ENCODE measurements around the gene NFATC2. TPM values are rescaled to one million over a fixed set of nuclear protein-coding genes. Genes with fewer than 3 reads are reported as not detected.

NFATC2 gene
- total RNA-seq, 1 donor from 2014 or later, result 3.9 TPM

DNA sequence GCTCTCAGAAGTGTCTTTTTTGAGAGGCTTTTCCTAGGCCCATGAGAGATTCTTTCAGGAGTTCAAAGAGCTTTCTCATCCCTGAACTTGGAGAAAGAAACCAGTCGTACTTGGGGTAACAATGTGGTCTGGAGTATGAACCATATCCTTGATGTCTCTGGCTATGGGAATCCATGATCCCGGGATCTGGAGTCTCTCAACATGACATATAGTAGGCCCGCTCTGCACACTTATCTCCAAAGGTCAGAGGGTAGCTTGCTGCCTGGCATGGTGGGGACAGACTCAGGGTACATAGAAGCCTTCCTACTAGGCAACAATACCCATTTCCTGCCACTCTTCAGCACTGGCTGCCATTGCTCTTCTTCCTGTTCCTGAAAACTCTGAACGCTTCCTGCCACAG lies 42.2 kb upstream of the NFATC2 start:
- peaks cover 17% of the 10 kb centered on the region for H3K4me1 Mint-ChIP-seq (ENCODE audit: low read depth, unreplicated experiment)
- Histone ChIP-seq H3K4me1 (ENCODE audit: insufficient read depth, low read length) (peaks cover 8% of the 10 kb centered on the region), H3K36me3 (ENCODE audit: insufficient read depth, low read length) (no peaks in the 10 kb centered on the region), H3K27me3 (ENCODE audit: insufficient read depth, low read length) (no peaks in the 10 kb centered on the region), H4K20me1 (ENCODE audit: insufficient read depth, low read length) (no peaks in the 10 kb centered on the region), H3K4me2 (ENCODE audit: low read length) (no peak overlapping the region), H3K79me2 (ENCODE audit: insufficient read depth, low read length) (no peaks in the 10 kb centered on the region), H3K27ac (ENCODE audit: low read depth, low read length) (no peak overlapping the region), H3K4me3 (ENCODE audit: insufficient read depth, low read depth, low read length) (no peak overlapping the region), H3K9me3 (ENCODE audit: insufficient read depth, low read depth, low read length) (no peaks in the 10 kb centered on the region), H3K9ac (ENCODE audit: low read length) (no peak overlapping the region), H2AFZ (ENCODE audit: low read depth, low read length) (no peak overlapping the region)
- FAIRE-seq, result no peak
- no peak overlapping the region for H3K27ac Mint-ChIP-seq (ENCODE audit: unreplicated experiment)
- H3K4me3 Mint-ChIP-seq (ENCODE audit: unreplicated experiment), result no peak overlapping the region
- no peak for DNase-seq (ENCODE audit: low read depth)
- H3K9me3 Mint-ChIP-seq (ENCODE audit: unreplicated experiment), result peaks cover 2% of the 10 kb centered on the region
- H3K27me3 Mint-ChIP-seq (ENCODE audit: low read depth, unreplicated experiment), result no peaks in the 10 kb centered on the region
- no peaks in the 10 kb centered on the region for H3K36me3 Mint-ChIP-seq (ENCODE audit: low read depth, unreplicated experiment)
- TF ChIP-seq, protein P1, sequence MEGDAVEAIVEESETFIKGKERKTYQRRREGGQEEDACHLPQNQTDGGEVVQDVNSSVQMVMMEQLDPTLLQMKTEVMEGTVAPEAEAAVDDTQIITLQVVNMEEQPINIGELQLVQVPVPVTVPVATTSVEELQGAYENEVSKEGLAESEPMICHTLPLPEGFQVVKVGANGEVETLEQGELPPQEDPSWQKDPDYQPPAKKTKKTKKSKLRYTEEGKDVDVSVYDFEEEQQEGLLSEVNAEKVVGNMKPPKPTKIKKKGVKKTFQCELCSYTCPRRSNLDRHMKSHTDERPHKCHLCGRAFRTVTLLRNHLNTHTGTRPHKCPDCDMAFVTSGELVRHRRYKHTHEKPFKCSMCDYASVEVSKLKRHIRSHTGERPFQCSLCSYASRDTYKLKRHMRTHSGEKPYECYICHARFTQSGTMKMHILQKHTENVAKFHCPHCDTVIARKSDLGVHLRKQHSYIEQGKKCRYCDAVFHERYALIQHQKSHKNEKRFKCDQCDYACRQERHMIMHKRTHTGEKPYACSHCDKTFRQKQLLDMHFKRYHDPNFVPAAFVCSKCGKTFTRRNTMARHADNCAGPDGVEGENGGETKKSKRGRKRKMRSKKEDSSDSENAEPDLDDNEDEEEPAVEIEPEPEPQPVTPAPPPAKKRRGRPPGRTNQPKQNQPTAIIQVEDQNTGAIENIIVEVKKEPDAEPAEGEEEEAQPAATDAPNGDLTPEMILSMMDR (IDR thresholded peaks at IDR 0.05; ENCODE audit: insufficient read depth, low read depth, low read length), result no peak
- no peak for TF ChIP-seq EZH2 (IDR thresholded peaks at IDR 0.05; ENCODE audit: insufficient read depth, low read length)

DNA sequence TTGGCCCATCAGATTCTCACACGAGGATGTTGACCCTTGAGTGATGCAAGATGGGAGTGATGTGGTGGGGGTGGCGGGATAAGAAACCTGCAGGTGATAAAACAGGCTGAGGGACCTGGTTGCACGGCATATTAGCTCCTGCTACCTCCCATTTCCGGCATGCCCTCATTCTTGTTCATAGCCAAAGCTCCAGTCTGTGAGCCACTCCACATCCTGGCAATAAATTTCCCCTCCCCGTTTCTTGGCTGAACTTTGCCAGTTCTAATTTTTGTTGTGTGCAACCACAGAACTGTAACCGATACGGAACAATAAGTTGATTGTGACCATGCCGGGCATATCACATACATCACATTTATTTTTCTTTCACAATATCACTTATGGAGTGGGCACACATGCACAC lies 41.6 kb upstream of the NFATC2 start:
- Histone ChIP-seq H3K36me3 (ENCODE audit: insufficient read depth, low read length) (no peaks in the 10 kb centered on the region), H3K9me3 (ENCODE audit: insufficient read depth, low read depth, low read length) (no peaks in the 10 kb centered on the region), H3K27me3 (ENCODE audit: insufficient read depth, low read length) (no peaks in the 10 kb centered on the region), H2AFZ (ENCODE audit: low read depth, low read length) (no peak overlapping the region), H3K79me2 (ENCODE audit: insufficient read depth, low read length) (no peaks in the 10 kb centered on the region), H3K9ac (ENCODE audit: low read length) (no peak overlapping the region), H3K4me3 (ENCODE audit: insufficient read depth, low read depth, low read length) (no peak overlapping the region), H3K27ac (ENCODE audit: low read depth, low read length) (no peak overlapping the region), H4K20me1 (ENCODE audit: insufficient read depth, low read length) (no peaks in the 10 kb centered on the region), H3K4me2 (ENCODE audit: low read length) (no peak overlapping the region), H3K4me1 (ENCODE audit: insufficient read depth, low read length) (peaks cover 14% of the 10 kb centered on the region)
- Mint-ChIP-seq H3K4me3 (ENCODE audit: unreplicated experiment) (no peak overlapping the region), H3K27me3 (ENCODE audit: low read depth, unreplicated experiment) (no peaks in the 10 kb centered on the region), H3K9me3 (ENCODE audit: unreplicated experiment) (peaks cover 2% of the 10 kb centered on the region), H3K36me3 (ENCODE audit: low read depth, unreplicated experiment) (no peaks in the 10 kb centered on the region), H3K4me1 (ENCODE audit: low read depth, unreplicated experiment) (peaks cover 21% of the 10 kb centered on the region), H3K27ac (ENCODE audit: unreplicated experiment) (no peak overlapping the region)
- FAIRE-seq, result no peak
- no peak for DNase-seq (ENCODE audit: low read depth)
- TF ChIP-seq, protein P1 (IDR thresholded peaks at IDR 0.05; ENCODE audit: insufficient read depth, low read depth, low read length), result no peak

DNA sequence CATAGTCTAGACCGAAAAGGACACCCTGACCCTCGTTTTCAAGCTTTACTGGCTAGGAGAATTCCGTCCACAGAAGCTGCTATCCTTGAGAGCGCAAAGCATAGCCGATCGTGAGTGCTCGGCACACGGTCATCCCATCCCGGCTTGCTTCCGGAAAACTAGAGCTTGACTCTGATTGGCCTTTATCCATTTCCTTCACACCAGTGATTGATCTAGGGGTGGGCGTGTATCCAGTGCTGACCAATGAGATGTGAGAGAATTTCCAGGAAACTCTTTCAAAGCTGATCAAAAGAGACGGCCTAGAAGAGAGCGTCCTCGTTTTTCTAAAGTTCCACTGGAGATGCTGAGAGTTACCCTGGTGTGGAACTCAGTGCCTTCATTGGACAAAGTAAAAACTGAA lies 41.0 kb upstream of the NFATC2 start:
- H2AFZ ChIP-seq (ENCODE audit: low read depth, low read length), result no peak overlapping the region
- H3K27me3 Mint-ChIP-seq (ENCODE audit: low read depth, unreplicated experiment), result no peaks in the 10 kb centered on the region
- no peaks in the 10 kb centered on the region for H3K36me3 Mint-ChIP-seq (ENCODE audit: low read depth, unreplicated experiment)
- H3K4me3 ChIP-seq (ENCODE audit: insufficient read depth, low read depth, low read length), result no peak overlapping the region
- H3K27ac Mint-ChIP-seq (ENCODE audit: unreplicated experiment), result no peak overlapping the region
- no peaks in the 10 kb centered on the region for H3K36me3 ChIP-seq (ENCODE audit: insufficient read depth, low read length)
- H3K4me3 Mint-ChIP-seq (ENCODE audit: unreplicated experiment), result no peak overlapping the region
- TF ChIP-seq, protein P1 (IDR thresholded peaks at IDR 0.05; ENCODE audit: insufficient read depth, low read depth, low read length), result no peak
- TF ChIP-seq EZH2 (IDR thresholded peaks at IDR 0.05; ENCODE audit: insufficient read depth, low read length), result no peak
- peaks cover 19% of the 10 kb centered on the region for H3K4me1 ChIP-seq (ENCODE audit: insufficient read depth, low read length)
- DNase-seq (ENCODE audit: low read depth), result no peak
- H3K27me3 ChIP-seq (ENCODE audit: insufficient read depth, low read length), result no peaks in the 10 kb centered on the region
- FAIRE-seq, result no peak
- H3K9me3 Mint-ChIP-seq (ENCODE audit: unreplicated experiment), result peaks cover 2% of the 10 kb centered on the region
- H3K4me2 ChIP-seq (ENCODE audit: low read length), result no peak overlapping the region
- no peak overlapping the region for H3K9ac ChIP-seq (ENCODE audit: low read length)
- no peak overlapping the region for H3K27ac ChIP-seq (ENCODE audit: low read depth, low read length)
- H3K79me2 ChIP-seq (ENCODE audit: insufficient read depth, low read length), result no peaks in the 10 kb centered on the region
- H3K4me1 Mint-ChIP-seq (ENCODE audit: low read depth, unreplicated experiment), result peaks cover 24% of the 10 kb centered on the region
- H3K9me3 ChIP-seq (ENCODE audit: insufficient read depth, low read depth, low read length), result no peaks in the 10 kb centered on the region
- H4K20me1 ChIP-seq (ENCODE audit: insufficient read depth, low read length), result no peaks in the 10 kb centered on the region

Measured in astrocyte (in vitro differentiated cells and primary cell).